ENCODE measurements around the gene FOLH1.
"Not testable (repeated sequence)": the region's sequence is repeated elsewhere in the genome, so short reads cannot be mapped to it uniquely, and the experiment has no call there.

Gene FOLH1

DNA sequence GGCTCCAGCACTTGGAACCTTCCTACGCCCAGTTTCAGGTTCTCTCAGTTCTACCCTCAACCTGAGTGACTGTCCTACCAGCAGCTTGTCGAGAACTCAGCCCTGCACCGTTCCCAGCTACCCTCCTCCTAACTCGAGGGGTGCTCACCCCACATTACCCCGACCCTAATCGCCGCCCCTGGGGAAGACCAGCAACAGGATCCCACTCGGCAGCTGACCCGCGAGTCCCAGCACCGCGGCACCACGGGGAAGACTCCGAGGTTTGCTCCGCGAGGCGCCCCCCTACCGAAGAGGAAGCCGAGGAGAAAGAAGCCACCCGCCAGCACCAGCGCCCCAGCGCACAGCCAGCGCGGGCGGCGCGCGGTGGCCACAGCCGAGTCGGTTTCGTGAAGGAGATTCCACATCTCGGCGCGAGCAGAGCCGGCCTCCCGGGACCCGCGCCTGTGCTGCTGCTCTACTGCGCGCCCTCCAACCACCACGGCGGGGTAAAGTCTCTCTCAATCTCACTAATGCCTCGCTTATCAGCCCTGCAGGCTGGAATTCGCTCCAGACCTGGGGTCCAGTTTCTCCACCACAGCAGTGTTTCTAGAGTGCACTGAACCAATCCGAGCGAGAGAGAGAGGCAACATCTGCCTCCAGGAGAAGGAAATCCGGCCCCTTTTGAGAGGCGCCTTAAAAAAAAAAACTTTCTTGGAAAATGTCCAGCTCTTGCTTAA lies at the start of gene FOLH1:
TSS of gene FOLH1 (minus strand) at position 597 of the 716 bp plus-strand sequence. CDS start at position 404, 193 bp downstream.
- peak; percentile 13 for DNase-seq (ENCODE audit: low spot score)
- TF ChIP-seq, protein P1, sequence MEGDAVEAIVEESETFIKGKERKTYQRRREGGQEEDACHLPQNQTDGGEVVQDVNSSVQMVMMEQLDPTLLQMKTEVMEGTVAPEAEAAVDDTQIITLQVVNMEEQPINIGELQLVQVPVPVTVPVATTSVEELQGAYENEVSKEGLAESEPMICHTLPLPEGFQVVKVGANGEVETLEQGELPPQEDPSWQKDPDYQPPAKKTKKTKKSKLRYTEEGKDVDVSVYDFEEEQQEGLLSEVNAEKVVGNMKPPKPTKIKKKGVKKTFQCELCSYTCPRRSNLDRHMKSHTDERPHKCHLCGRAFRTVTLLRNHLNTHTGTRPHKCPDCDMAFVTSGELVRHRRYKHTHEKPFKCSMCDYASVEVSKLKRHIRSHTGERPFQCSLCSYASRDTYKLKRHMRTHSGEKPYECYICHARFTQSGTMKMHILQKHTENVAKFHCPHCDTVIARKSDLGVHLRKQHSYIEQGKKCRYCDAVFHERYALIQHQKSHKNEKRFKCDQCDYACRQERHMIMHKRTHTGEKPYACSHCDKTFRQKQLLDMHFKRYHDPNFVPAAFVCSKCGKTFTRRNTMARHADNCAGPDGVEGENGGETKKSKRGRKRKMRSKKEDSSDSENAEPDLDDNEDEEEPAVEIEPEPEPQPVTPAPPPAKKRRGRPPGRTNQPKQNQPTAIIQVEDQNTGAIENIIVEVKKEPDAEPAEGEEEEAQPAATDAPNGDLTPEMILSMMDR (IDR thresholded peaks at IDR 0.05; ENCODE audit: extremely low read depth, missing control alignments): no peak

DNA sequence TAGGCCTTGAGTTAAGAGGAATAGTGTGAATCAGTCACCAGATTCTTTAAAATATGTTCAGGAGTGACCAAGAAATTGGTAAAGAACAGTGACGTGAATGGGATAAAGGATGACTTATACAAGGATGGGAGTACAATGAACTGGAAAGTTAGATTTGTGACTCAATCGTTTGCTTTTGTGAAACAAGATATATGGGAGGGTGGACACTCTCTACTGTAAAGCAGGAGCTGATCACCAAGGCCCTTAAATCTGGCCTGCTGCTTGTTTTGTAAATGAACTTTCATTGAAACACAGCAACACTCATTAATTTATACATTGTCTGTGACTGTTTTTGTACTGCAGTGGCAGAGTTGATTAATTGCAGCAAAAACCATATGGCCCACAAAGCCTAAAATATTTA lies 46.7 kb upstream of the FOLH1 start:
- DNase-seq (ENCODE audit: low spot score): not testable (repeated sequence)

DNA sequence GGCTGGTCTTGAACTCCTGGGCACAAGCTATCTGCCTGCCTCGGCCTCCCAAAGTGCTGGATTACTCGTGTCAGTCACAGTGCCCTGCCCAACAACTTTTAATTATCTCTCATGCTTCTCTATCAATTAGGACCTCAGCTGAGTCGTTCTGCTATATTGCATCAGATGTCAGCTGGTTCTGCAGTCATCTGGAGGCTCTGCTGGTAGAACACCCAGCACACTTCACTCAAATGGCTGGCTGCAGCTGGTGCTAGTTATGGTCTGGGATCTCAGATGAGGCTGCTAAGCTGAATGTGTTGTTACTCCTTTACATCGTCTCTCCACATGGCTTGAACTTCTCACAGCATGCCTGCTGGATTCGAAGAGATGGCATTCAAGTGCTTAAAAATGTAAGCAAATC lies 42.8 kb upstream of the FOLH1 start:
- not testable (repeated sequence) for DNase-seq (ENCODE audit: low spot score)

DNA sequence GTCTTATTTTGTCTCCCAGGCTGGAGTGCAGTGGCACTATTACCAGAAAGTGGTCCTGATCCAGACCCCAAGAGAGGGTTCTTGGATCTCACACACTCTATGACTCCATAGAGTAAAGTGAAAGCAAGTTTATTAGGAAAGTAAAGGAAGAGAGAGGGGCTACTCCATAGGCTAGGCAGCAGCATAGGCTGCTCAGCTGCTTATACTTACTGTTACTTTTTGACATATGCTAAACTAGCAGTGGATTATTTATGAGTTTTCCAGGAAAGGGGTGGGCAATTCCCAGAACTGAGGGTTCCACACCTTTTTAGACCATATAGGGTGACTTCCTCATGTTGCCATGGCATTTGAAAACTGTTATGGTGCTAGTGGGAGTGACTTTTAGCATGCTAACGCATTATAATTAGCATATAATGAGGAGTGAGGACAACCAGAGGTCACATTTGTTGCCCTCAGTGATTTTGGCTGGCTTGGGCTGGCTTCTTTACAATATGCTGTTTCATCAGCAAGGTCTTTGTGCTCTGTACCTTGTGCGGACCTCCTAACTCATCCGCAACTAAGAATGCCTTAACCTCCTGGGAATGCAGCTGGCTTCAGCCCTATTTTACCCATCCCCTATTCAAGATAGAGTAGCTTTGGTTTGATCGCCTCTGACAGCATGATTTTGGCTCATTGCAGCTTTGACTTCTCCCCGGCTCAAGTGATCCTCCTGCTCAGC lies 42.2 kb upstream of the FOLH1 start:
- not testable (repeated sequence) for DNase-seq (ENCODE audit: low spot score)

DNA sequence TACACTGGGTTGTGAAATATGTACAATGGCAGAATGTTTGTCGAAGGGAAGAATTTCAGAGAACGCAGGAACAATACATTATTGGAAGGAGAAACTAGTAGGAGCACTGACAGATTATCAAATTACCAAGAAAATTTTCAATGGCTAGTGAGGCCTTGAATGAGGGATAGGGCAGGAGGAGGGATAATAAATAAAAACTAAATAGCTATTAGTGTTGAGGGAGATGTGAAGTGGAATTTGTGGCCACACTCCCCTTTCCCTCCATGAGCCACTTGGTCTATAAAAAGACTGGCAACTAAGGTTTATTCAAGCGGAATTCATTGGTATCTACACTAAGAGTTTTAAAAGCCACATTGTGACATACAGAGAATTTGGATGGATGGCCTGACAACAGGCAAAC lies 41.0 kb upstream of the FOLH1 start:
- not testable (repeated sequence) for DNase-seq (ENCODE audit: low spot score)

DNA sequence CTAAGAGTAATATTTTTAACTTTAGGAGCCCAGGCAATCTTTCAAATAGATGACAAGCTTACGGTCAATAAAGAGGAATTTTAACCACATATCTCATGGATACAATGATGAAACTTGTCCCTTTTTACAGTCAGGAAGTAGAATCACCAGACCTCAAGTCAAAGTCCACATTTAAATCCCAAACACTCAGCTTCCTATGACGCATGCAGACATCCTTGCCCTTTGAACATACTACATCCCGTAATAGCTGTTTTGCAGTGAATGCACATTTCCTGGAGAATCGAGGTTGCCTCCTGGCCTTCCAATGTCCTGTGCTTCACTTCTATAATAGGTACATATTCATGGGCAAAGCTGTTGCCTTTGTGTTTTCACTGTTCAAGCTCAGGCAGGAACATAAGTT lies 25.3 kb upstream of the FOLH1 start:
- DNase-seq (ENCODE audit: low spot score): not testable (repeated sequence)

DNA sequence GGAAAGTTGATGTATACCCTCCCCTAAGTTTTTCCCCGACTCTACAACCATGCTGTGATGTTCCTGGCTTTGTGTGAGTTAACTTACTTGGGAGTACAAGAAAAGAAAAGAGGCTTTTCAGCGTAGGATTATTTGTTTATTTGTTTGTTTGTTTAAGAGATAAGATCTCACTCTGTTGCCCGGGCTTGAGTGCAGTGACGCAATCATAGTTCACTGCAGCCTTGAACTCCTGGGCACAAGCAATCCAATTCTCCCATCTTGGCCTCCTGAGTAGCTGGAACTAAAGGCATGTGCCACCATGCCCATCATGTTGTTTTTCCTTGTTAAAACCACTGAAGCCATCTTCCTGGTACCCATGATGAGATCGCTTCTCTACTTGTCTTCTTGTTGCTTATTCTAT lies 24.6 kb upstream of the FOLH1 start:
- not testable (repeated sequence) for DNase-seq (ENCODE audit: low spot score)

DNA sequence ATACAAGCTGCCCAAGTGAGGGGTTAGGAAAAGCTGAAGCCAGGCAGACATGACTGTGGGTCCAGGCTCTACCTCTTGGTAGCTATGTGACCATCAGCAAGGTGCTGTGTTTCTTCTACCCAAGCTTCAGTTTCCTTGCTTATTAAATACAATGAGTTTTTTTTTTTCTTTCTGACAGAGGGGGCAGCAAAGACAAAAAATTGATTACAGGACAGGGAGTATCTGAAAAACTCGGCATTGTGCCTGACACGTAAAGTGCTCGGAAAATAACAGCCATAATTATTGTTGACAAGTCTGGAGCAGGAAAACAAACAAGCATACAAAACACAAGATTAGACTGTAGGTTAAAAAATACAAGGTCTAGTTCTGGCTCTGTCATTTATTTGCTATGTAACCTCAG lies 23.3 kb upstream of the FOLH1 start:
- not testable (repeated sequence) for DNase-seq (ENCODE audit: low spot score)

DNA sequence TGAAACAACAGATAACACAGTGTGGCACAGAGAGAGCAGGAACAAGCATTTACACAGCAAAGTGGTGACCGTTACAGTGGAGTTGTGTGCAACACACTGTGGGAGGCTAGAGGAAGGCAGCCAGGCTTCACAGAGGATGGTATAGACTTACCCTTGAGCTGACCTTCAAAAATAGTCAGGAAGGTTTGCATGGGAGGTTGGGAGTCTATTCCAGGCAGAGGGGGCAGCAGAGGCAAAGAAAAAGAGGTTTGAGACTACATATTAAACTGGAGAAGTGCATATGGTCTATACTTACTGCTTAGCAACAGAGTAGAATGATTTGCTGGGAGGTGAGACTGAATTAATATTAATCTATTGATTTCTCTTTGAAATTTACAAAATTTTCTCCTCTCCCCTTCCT lies 22.1 kb upstream of the FOLH1 start:
- not testable (repeated sequence) for DNase-seq (ENCODE audit: low spot score)

DNA sequence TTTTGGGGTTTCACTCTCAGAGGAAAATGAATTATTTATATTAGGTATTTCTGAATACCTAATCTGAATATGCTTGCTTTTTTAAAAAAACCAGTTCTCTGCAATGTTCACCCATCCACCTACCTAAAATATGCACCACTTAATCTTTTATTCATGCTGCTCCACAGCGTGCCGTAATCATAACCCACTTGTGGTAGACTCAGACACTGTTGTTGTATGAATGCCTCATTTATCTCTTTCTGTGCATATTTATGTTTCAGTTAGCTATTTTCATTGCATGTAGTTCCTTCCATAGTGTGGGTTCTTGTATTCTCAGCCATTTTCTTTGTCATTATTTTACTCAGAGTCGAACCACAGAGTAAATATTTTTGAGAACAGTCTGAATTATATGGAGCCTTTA lies 21.6 kb upstream of the FOLH1 start:
- DNase-seq (ENCODE audit: low spot score): not testable (repeated sequence)

DNA sequence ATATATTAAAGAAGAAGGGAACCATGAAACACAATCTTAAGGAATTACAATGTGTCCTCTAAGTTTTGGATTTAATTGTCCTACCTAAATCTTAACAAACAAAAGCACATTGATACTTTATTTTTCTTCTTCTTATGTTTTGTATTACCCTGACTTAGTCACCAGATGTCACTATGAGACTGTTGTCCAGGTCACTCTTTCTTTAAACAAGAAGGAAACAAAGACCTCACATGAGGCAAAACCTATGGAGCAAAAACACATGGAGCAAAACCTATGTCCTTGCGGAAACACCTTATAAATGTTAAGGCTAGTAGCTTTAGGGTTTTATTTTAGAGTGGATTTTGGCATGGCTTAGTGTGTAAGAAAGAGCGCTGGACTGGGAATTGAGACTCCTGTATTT lies 20.7 kb upstream of the FOLH1 start:
- DNase-seq (ENCODE audit: low spot score): not testable (repeated sequence)

DNA sequence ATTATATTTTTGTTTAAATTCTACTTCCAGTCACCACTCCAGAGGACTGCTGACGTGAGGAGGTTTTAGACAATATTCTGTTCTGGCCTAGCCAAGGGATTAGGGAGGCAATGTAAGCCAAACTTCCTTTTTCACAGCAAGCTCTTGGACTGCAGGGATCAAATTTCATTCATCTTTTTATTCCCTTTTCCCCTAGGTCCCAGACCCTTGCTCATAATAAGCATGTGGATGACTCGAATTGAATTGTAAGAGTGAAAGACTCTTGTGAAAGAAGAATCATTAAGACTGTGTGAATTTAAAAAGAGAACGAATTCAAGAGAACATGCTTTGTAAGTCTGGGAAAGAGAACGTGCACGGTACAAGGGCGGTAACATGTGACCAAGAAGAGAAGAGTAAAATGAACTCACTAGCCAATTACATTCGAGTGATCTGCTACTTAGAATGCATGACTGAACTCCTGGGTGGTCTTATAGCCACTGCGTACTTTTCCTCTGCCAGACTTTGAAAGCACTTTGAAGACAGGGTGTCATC lies 16.9 kb upstream of the FOLH1 start:
- not testable (repeated sequence) for DNase-seq (ENCODE audit: low spot score)

DNA sequence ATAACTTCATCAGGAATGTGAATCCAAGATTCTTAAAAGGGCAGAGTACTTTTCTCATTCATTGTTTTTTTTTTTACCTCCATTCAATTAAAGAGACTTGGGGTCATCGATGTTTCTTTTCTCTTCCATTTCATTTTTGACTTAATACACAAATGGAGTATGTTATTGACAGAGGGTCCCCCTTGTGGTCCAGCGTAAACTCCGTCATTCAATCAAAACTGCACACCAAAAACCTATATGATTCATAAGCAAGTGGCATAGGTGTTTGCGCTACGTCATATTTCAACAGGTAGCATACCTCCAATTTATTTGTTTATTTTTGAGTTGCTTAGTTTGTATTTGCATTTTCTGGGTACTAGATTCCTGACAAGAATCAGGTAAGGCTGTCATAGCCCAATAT lies 12.7 kb upstream of the FOLH1 start:
- no peak for DNase-seq (ENCODE audit: low spot score)
- TF ChIP-seq, protein P1 (IDR thresholded peaks at IDR 0.05; ENCODE audit: extremely low read depth, missing control alignments): no peak

DNA sequence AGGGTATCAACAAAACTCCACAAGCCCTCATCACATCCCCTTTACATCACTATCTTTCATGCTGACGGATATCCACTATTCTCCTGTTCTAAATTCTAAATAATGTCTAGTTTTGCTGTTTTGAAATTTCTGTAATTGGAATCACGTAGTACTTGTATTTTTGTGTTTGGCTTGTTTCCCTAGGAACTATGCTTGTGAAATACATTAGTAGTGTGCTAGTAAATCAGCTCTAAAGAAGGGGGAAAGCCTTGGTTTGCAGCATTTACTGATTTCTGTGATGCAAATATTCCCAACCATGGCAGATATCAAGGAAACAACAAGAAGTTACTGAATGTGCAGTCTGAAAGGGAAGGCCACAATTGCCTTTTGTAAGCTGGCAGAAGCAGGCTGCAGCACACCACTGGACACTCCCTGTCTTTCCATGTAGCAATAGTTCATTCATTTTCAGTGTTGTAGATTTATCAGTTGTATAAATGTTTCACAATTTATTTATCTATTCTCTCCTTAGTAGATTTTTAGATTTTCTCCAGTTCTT lies 4.7 kb upstream of the FOLH1 start:
- TF ChIP-seq, protein P1 (IDR thresholded peaks at IDR 0.05; ENCODE audit: extremely low read depth, missing control alignments): no peak
- no peak for DNase-seq (ENCODE audit: low spot score)

DNA sequence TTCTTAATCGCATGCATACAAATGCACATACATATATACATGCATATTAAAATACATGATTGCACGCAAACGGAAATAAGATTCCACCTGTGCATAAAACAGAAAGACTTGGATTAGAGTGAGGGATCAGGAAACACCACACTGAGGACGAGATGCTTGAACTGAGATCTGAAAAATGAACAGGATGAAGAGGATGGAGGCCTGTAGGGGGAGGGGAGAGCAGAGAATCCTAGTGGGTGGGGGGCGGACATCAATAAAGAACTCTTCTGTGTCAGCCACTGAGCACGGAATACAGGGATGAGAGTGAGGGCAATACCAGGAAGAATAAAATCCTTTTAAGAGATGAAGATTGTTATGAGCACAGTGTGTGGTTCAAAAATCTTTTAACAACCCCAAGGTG lies 1.4 kb downstream of the FOLH1 start:
- DNase-seq (ENCODE audit: low spot score): not testable (repeated sequence)

All from GM20000 (cell line).